IMR-90 (cell line): ENCODE measurements around the gene INPP4A. TPM values are rescaled to one million over a fixed set of nuclear protein-coding genes. Genes with fewer than 3 reads are reported as not detected.

ENCODE experiments used
- ATAC-seq: fragments of 200-7000 bp; cut with Tn5 transposase; 2 replicates; pipeline ENCODE4 v1.9.1; 2020; ENCODE audit warnings: low read depth, mild to moderate bottlenecking, moderate library complexity
- BruUV-seq: library from RNA; stranded (reverse); fragments of 400-500 nt; replicated peaks from 2 replicates; lab custom pipeline; 2021; lab: Mats Ljungman, UMichigan
- CTCF ChIA-PET: fragments of 300-600 bp; formaldehyde crosslinking; extraction: SDS; loops from one replicate; lab custom pipeline; 2021; ENCODE audit warnings: antibody characterized with exemption; lab: Yijun Ruan, JAX
- POLR2A ChIA-PET: fragments of 300-600 bp; sonication (Branson Sonifier 250); formaldehyde crosslinking; loops from one replicate; lab custom pipeline; 2022; ENCODE audit warnings: antibody characterized with exemption; ENCODE audit not compliant: unreplicated experiment; lab: Charles Lee
- DNase-seq: peaks from one replicate; pipeline ENCODE4 v3.0.0; 2013
- H2AFZ ChIP-seq: replicated peaks from 2 replicates; pipeline ENCODE3; 2013; ENCODE audit warnings: low read length, mild to moderate bottlenecking; ENCODE audit not compliant: poor library complexity
- H2AK5ac ChIP-seq: 2 replicates; pipeline ENCODE4 v1.6.1; 2013; ENCODE audit warnings: low read depth, low read length, inconsistent platforms
- H2AK9ac ChIP-seq: replicated peaks from 2 replicates; pipeline ENCODE3; 2013; ENCODE audit warnings: mild to moderate bottlenecking, low read depth, low read length, moderate library complexity; ENCODE audit not compliant: poor library complexity
- H2BK120ac ChIP-seq: 2 replicates; pipeline ENCODE4 v1.6.1; 2013; ENCODE audit warnings: low read depth, low read length, inconsistent platforms
- H2BK15ac ChIP-seq: 3 replicates; pipeline ENCODE4 v1.6.1; 2013; ENCODE audit warnings: low read depth, low read length, inconsistent platforms
- H2BK20ac ChIP-seq: 2 replicates; pipeline ENCODE4 v1.6.1; 2013; ENCODE audit warnings: low read depth, mild to moderate bottlenecking, inconsistent platforms, low read length, moderate library complexity
- H2BK5ac ChIP-seq: 2 replicates; pipeline ENCODE4 v1.6.1; 2013; ENCODE audit warnings: mild to moderate bottlenecking, low read depth, low read length, inconsistent platforms; ENCODE audit not compliant: poor library complexity, severe bottlenecking
- H3K14ac ChIP-seq: replicated peaks from 2 replicates; pipeline ENCODE4 v1.6.1; 2013; ENCODE audit warnings: low read depth, low read length, inconsistent platforms
- H3K18ac ChIP-seq: 2 replicates; pipeline ENCODE4 v1.6.1; 2013; ENCODE audit warnings: low read depth, low read length, control low read depth
- H3K23ac ChIP-seq: 2 replicates; pipeline ENCODE4 v1.6.1; 2013; ENCODE audit warnings: low read depth, low read length, inconsistent platforms
- H3K27ac ChIP-seq: 2 replicates; pipeline ENCODE4 v1.5.1; 2013; ENCODE audit warnings: mild to moderate bottlenecking, control low read depth, low read length; ENCODE audit not compliant: insufficient read depth
- H3K27me3 ChIP-seq: 2 replicates; pipeline ENCODE4 v1.6.1; 2013; ENCODE audit warnings: low read length; ENCODE audit not compliant: control insufficient read depth, insufficient read depth
- H3K36me3 ChIP-seq: 2 replicates; pipeline ENCODE4 v1.6.1; 2013; ENCODE audit warnings: low read length, mixed read lengths; ENCODE audit not compliant: control insufficient read depth, insufficient read depth
- H3K4ac ChIP-seq: 2 replicates; pipeline ENCODE4 v1.6.1; 2013; ENCODE audit warnings: low read depth, low read length, inconsistent platforms
- H3K4me1 ChIP-seq: 2 replicates; pipeline ENCODE4 v1.6.1; 2013; ENCODE audit warnings: low read length, mixed read lengths; ENCODE audit not compliant: control insufficient read depth, insufficient read depth
- H3K4me2 ChIP-seq: 2 replicates; pipeline ENCODE4 v1.6.1; 2013; ENCODE audit warnings: low read depth, mild to moderate bottlenecking, control low read depth, low read length, moderate library complexity
- H3K4me3 ChIP-seq: 2 replicates; pipeline ENCODE4 v1.5.1; 2013; ENCODE audit warnings: low read depth, mild to moderate bottlenecking, control low read depth, low read length, moderate library complexity; ENCODE audit not compliant: insufficient read depth
- H3K56ac ChIP-seq: 2 replicates; pipeline ENCODE4 v1.6.1; 2013; ENCODE audit warnings: low read length, inconsistent platforms; ENCODE audit not compliant: insufficient read depth; ENCODE audit errors: extremely low read depth
- H3K79me1 ChIP-seq, 2 experiments: 2 replicates each; pipeline ENCODE4 v1.6.1; 2013; ENCODE audit warnings: low read length in 2 of 2, inconsistent platforms in 1 of 2, low read depth in 1 of 2
- H3K9ac ChIP-seq: 2 replicates; pipeline ENCODE4 v1.6.1; 2013; ENCODE audit warnings: low read depth, low read length, control low read depth
- H3K9me1 ChIP-seq: 2 replicates; pipeline ENCODE4 v1.6.1; 2013; ENCODE audit warnings: low read length, inconsistent platforms; ENCODE audit not compliant: insufficient read depth
- H3K9me3 ChIP-seq: 2 replicates; pipeline ENCODE4 v1.6.1; 2013; ENCODE audit warnings: low read length; ENCODE audit not compliant: control insufficient read depth, insufficient read depth
- H4K20me1 ChIP-seq: 2 replicates; pipeline ENCODE4 v1.6.1; 2013; ENCODE audit warnings: low read length, inconsistent platforms; ENCODE audit not compliant: insufficient read depth
- H4K5ac ChIP-seq: 2 replicates; pipeline ENCODE4 v1.6.1; 2013; ENCODE audit warnings: mild to moderate bottlenecking, low read depth, low read length, control low read depth
- H4K8ac ChIP-seq, 2 experiments: 2 replicates each; pipeline ENCODE4 v1.6.1; 2013; ENCODE audit warnings: low read depth in 2 of 2, low read length in 2 of 2, control low read depth in 1 of 2, inconsistent platforms in 1 of 2
- H4K91ac ChIP-seq: 2 replicates; pipeline ENCODE4 v1.6.1; 2013; ENCODE audit warnings: low read depth, low read length, inconsistent platforms; ENCODE audit not compliant: insufficient read depth
- BHLHE40 ChIP-seq: fragments of 150-350 bp; IDR thresholded peaks from 2 replicates; pipeline ENCODE4 v1.6.1; 2016; ENCODE audit warnings: mild to moderate bottlenecking, low read depth, low read length
- CEBPB ChIP-seq: IDR thresholded peaks from 2 replicates; pipeline ENCODE4 v1.6.1; 2012; ENCODE audit warnings: low read depth, low read length, improper control_type of control experiment
- CHD1 ChIP-seq: IDR thresholded peaks from 2 replicates; pipeline ENCODE4 v1.6.1; 2012; ENCODE audit warnings: low read depth, low read length, improper control_type of control experiment
- CTCF ChIP-seq: conservative IDR thresholded peaks from 2 replicates; pipeline ENCODE4 v1.5.1; 2012; ENCODE audit warnings: mild to moderate bottlenecking, low read depth, low read length, improper control_type of control experiment
- FOS ChIP-seq: fragments of 150-350 bp; IDR thresholded peaks from 2 replicates; pipeline ENCODE4 v1.6.1; 2016; ENCODE audit warnings: low read depth, low read length
- MAFK ChIP-seq: IDR thresholded peaks from 2 replicates; pipeline ENCODE4 v1.6.1; 2012; ENCODE audit warnings: low read depth, low read length, improper control_type of control experiment
- MAZ ChIP-seq: IDR thresholded peaks from 2 replicates; pipeline ENCODE4 v1.6.1; 2012; ENCODE audit warnings: low read depth, mild to moderate bottlenecking, low read length, improper control_type of control experiment, moderate library complexity, borderline replicate concordance
- MXI1 ChIP-seq: IDR thresholded peaks from 2 replicates; pipeline ENCODE4 v1.6.1; 2012; ENCODE audit warnings: low read depth, mild to moderate bottlenecking, low read length, moderate library complexity, borderline replicate concordance
- NFE2L2 ChIP-seq: fragments of 150-350 bp; IDR thresholded peaks from 2 replicates; pipeline ENCODE4 v1.6.1; 2016; ENCODE audit warnings: low read depth, mild to moderate bottlenecking, low read length
- POLR2A ChIP-seq: IDR thresholded peaks from 2 replicates; pipeline ENCODE4 v1.6.1; 2012; ENCODE audit warnings: mild to moderate bottlenecking, low read depth, low read length
- RAD21 ChIP-seq: IDR thresholded peaks from 2 replicates; pipeline ENCODE4 v1.6.1; 2012; ENCODE audit warnings: low read length, improper control_type of control experiment
- RCOR1 ChIP-seq: IDR thresholded peaks from 2 replicates; pipeline ENCODE4 v1.6.1; 2012; ENCODE audit warnings: mild to moderate bottlenecking, low read length, improper control_type of control experiment; ENCODE audit not compliant: insufficient replicate concordance
- RFX5 ChIP-seq: IDR thresholded peaks from 2 replicates; pipeline ENCODE4 v1.8.0; 2012; ENCODE audit warnings: low read depth, mild to moderate bottlenecking, low read length, moderate library complexity
- SMC3 ChIP-seq: fragments of 150-350 bp; IDR thresholded peaks from 2 replicates; pipeline ENCODE4 v1.6.1; 2016; ENCODE audit warnings: low read depth, mild to moderate bottlenecking, antibody characterized with exemption, low read length, moderate library complexity
- WGBS, 2 experiments: methylation state at CpG; one replicate each; pipeline versions ENCODE4 v1.1.5 to v1.1.7; 2013; ENCODE audit warnings: missing lambda C conversion rate in 2 of 2; ENCODE audit not compliant: insufficient read length in 1 of 2; ENCODE audit errors: extremely low coverage in 2 of 2; 5-methylcytosine and 5-hydroxymethylcytosine counted together
- dilution Hi-C: fragments of 300-500 bp; cut with HindIII; formaldehyde crosslinking; loops from one replicate; pipeline ENCODE4 v1.14.3; 2018; ENCODE audit warnings: low sequenced_read_pairs; ENCODE audit not compliant: unreplicated experiment
- in situ Hi-C: fragments of 300-500 bp; cut with MboI; formaldehyde crosslinking; loops from 3 replicates; pipeline ENCODE4 v1.14.3; 2019; ENCODE audit warnings: low sequenced_read_pairs, inconsistent platforms, mixed read lengths
- intact Hi-C: fragments of 100-400 bp; cut with micrococcal nuclease; formaldehyde crosslinking; loops from 2 replicates; pipeline ENCODE4 v1.10.0; 2022
- polyA plus RNA-seq, 3 experiments: library from polyadenylated mRNA; depleted of rRNA; stranded (reverse); fragments of >200 nt; gene quantifications; 2 replicates each; pipeline ENCODE4 v1.2.3, GENCODE V29; 2012; ENCODE audit warnings: low replicate concordance in 1 of 3
- total RNA-seq: library from RNA; depleted of rRNA; stranded (reverse); fragments of >200 nt; gene quantifications from 2 replicates; pipeline ENCODE4 v1.2.3, GENCODE V29; 2012
- TF ChIP-seq, protein P1 (sequence below): fragments of 150-350 bp; IDR thresholded peaks from 2 replicates; pipeline ENCODE4 v1.6.1; 2017; ENCODE audit warnings: mild to moderate bottlenecking, antibody characterized with exemption, low read length, low read depth
- TF ChIP-seq, protein P2 (sequence below): fragments of 150-350 bp; IDR thresholded peaks from 2 replicates; pipeline ENCODE4 v1.6.1; 2016; ENCODE audit warnings: low read depth, mild to moderate bottlenecking, low read length, moderate library complexity, borderline replicate concordance

INPP4A gene
- total and polyA plus RNA-seq, 2 of the 4 experiments (the other 2 are of a cell fraction), result 14.5 to 27.1 TPM

- Histone ChIP-seq H3K56ac (no peak overlapping the region), H2BK120ac (no peak overlapping the region), H3K27ac (no peak overlapping the region), H2BK20ac (no peak overlapping the region), H4K91ac (no peak overlapping the region), H2BK15ac (no peak overlapping the region), H3K9ac (no peak overlapping the region), H4K8ac (no peak overlapping the region), H2BK5ac (no peak overlapping the region), H3K23ac (no peak overlapping the region), H3K9me1 (peaks cover 17% of the 10 kb centered on the region), H3K4ac (no peak overlapping the region), H2AFZ (no peak overlapping the region), H4K5ac (no peak overlapping the region), H3K4me2 (no peak overlapping the region), H3K9me3 (no peaks in the 10 kb centered on the region), H2AK5ac (no peak overlapping the region), H3K18ac (no peak overlapping the region), H3K27me3 (no peaks in the 10 kb centered on the region), H3K36me3 (peaks cover 27% of the 10 kb centered on the region), H3K4me1 (peaks cover 9% of the 10 kb centered on the region), H2AK9ac (no peak overlapping the region), H3K79me1 (peaks cover 0 to 4% of the 10 kb centered on the region in 2 experiments; a peak in 1 of 4 replicates), H3K14ac (no peak overlapping the region), H3K4me3 (no peak overlapping the region), H4K20me1 (peaks cover 9% of the 10 kb centered on the region; the same call in 1 of the 2 replicates)
- BruUV-seq, result no TSS peak
- WGBS, 2 experiments, result no CpG with 5 or more reads among the region's 17 CpGs
- intact Hi-C loops (no loop called here), dilution Hi-C loops (no loop called here), in situ Hi-C loops (no loop called here)
- DNase-seq (no peak), ATAC-seq (no peak)
- ChIA-PET POLR2A (no interaction called here), CTCF (no interaction called here)
- no peak for TF ChIP-seq POLR2A
- no peak for TF ChIP-seq CTCF
- no peak for TF ChIP-seq MXI1
- no peak for TF ChIP-seq NFE2L2
- no peak for TF ChIP-seq SMC3
- TF ChIP-seq, protein P1, sequence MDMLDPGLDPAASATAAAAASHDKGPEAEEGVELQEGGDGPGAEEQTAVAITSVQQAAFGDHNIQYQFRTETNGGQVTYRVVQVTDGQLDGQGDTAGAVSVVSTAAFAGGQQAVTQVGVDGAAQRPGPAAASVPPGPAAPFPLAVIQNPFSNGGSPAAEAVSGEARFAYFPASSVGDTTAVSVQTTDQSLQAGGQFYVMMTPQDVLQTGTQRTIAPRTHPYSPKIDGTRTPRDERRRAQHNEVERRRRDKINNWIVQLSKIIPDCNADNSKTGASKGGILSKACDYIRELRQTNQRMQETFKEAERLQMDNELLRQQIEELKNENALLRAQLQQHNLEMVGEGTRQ, result no peak
- no peak for TF ChIP-seq BHLHE40
- TF ChIP-seq RAD21, result no peak
- TF ChIP-seq FOS, result no peak
- TF ChIP-seq MAZ, result no peak
- no peak for TF ChIP-seq CEBPB
- TF ChIP-seq RFX5, result no peak
- TF ChIP-seq, protein P2, sequence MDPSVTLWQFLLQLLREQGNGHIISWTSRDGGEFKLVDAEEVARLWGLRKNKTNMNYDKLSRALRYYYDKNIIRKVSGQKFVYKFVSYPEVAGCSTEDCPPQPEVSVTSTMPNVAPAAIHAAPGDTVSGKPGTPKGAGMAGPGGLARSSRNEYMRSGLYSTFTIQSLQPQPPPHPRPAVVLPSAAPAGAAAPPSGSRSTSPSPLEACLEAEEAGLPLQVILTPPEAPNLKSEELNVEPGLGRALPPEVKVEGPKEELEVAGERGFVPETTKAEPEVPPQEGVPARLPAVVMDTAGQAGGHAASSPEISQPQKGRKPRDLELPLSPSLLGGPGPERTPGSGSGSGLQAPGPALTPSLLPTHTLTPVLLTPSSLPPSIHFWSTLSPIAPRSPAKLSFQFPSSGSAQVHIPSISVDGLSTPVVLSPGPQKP, result no peak
- no peak for TF ChIP-seq CHD1
- TF ChIP-seq RCOR1, result no peak
- TF ChIP-seq MAFK, result no peak
Measured at GRCh38 chr2:98564541-98565132, 120.0 kb downstream of the INPP4A start.
